BJ (cell line): ENCODE data around the gene COMMD9. TPM values are rescaled to one million over a fixed set of nuclear protein-coding genes. Genes with fewer than 3 reads are reported as not detected.
"Not testable (repeated sequence)": the region's sequence is repeated elsewhere in the genome, so short reads cannot be mapped to it uniquely, and the experiment has no call there.

Experiments used
- CTCF ChIA-PET: fragments of 350-600 bp; formaldehyde crosslinking; extraction: SDS; loops from one replicate; lab custom pipeline; 2021; ENCODE audit warnings: antibody characterized with exemption, inconsistent platforms; lab: Yijun Ruan, JAX
- POLR2A ChIA-PET: fragments of 300-600 bp; sonication (Branson Sonifier 250); formaldehyde crosslinking; extraction: SDS; loops from one replicate; lab custom pipeline; 2021; ENCODE audit warnings: antibody characterized with exemption; lab: Charles Lee
- DNase-seq: peaks from one replicate; pipeline ENCODE4 v3.0.0-alpha.2; 2011; ENCODE audit warnings: low read depth
- H3K27me3 ChIP-seq: 2 replicates; pipeline ENCODE4 v1.6.0; 2011; ENCODE audit warnings: low read length; ENCODE audit not compliant: control insufficient read depth, insufficient read depth
- H3K36me3 ChIP-seq: 2 replicates; pipeline ENCODE4 v1.5.1; 2011; ENCODE audit warnings: low read length; ENCODE audit not compliant: control insufficient read depth, insufficient read depth
- H3K4me3 ChIP-seq: 2 replicates; pipeline ENCODE4 v1.5.1; 2011; ENCODE audit warnings: low read depth, mild to moderate bottlenecking, control low read depth, low read length
- polyA plus RNA-seq: library from polyadenylated mRNA; depleted of rRNA; stranded (reverse); fragments of >200 nt; gene quantifications from 2 replicates; pipeline ENCODE4 v1.2.3, GENCODE V29; 2011
- TF ChIP-seq, protein P1 (sequence below): IDR thresholded peaks from 2 replicates; pipeline ENCODE4 v1.5.1; 2011; ENCODE audit warnings: low read depth, mild to moderate bottlenecking, control low read depth, inconsistent platforms, low read length, moderate library complexity; ENCODE audit not compliant: insufficient read depth

Gene COMMD9
- polyA plus RNA-seq, 1 experiment, result 89.9 TPM

DNA sequence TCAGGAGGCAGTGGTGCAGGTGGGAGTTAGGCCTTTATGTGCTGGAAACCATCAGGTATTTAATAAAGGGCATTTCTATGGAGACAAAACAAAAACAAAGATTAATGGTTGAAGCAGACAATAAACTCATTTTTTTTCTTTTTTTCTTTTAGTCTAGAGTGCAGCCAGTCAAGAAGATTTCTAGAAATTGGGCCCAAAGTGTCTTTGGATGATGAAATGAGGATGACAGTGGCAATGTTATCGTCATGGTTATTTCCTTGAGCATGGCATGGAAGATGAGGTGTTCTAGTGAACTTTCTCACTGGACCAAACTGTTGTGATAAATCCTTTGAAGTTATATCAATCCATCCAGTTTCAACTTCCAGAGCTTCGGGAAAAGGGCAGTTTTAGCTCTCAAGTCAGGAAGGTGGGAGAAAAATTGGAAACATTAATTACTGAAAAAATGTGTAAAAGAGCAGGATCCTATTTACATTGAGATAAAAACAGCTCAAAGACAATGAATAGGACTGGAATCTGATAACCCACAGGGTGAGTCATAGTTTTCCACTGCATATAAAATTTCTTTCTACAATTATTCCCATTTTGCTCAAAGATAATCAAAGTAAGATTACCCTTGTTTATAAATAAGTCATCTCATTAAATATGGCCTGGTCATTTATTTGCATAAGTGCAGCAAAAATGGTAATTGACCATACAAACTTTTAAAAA is 39.9 kb upstream of the COMMD9 start:
- no peak overlapping the region for H3K4me3 ChIP-seq
- no peak for DNase-seq
- H3K36me3 ChIP-seq, result no peaks in the 10 kb centered on the region
- H3K27me3 ChIP-seq, result no peaks in the 10 kb centered on the region
- ChIA-PET POLR2A (no interaction called here), CTCF (interaction anchor here (1.2 kb wide), 1 partner anchor 14 kb away, joined by 3 read pairs; no protein-coding TSS in a partner anchor)
- TF ChIP-seq, protein P1, sequence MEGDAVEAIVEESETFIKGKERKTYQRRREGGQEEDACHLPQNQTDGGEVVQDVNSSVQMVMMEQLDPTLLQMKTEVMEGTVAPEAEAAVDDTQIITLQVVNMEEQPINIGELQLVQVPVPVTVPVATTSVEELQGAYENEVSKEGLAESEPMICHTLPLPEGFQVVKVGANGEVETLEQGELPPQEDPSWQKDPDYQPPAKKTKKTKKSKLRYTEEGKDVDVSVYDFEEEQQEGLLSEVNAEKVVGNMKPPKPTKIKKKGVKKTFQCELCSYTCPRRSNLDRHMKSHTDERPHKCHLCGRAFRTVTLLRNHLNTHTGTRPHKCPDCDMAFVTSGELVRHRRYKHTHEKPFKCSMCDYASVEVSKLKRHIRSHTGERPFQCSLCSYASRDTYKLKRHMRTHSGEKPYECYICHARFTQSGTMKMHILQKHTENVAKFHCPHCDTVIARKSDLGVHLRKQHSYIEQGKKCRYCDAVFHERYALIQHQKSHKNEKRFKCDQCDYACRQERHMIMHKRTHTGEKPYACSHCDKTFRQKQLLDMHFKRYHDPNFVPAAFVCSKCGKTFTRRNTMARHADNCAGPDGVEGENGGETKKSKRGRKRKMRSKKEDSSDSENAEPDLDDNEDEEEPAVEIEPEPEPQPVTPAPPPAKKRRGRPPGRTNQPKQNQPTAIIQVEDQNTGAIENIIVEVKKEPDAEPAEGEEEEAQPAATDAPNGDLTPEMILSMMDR, result no peak

- no peaks in the 10 kb centered on the region for H3K36me3 ChIP-seq
- POLR2A ChIA-PET, result no interaction called here
- TF ChIP-seq, protein P1, result no peak
- no peak for DNase-seq
- CTCF ChIA-PET, result no interaction called here
- no peak overlapping the region for H3K4me3 ChIP-seq
- H3K27me3 ChIP-seq, result no peaks in the 10 kb centered on the region
Measured at GRCh38 chr11:36326524-36327419, 37.5 kb upstream of the COMMD9 start.

GRCh38 chr11:36325403-36325802 is 36.2 kb upstream of the COMMD9 start:
- H3K36me3 ChIP-seq, H3K27me3 ChIP-seq, DNase-seq, POLR2A ChIA-PET, H3K4me3 ChIP-seq: not testable (repeated sequence)
- CTCF ChIA-PET, result interaction anchor here (1.4 kb wide), 1 partner anchor 33 kb away, joined by 3 read pairs; no protein-coding TSS in a partner anchor

- H3K4me3 ChIP-seq, H3K27me3 ChIP-seq, POLR2A ChIA-PET, H3K36me3 ChIP-seq, DNase-seq: not testable (repeated sequence)
- CTCF ChIA-PET, result interaction anchor here (1.4 kb wide), 1 partner anchor 33 kb away, joined by 3 read pairs; no protein-coding TSS in a partner anchor
Measured at GRCh38 chr11:36324956-36325355, 35.7 kb upstream of the COMMD9 start.

GRCh38 chr11:36317992-36318391 is 28.8 kb upstream of the COMMD9 start:
- TF ChIP-seq, protein P1, result no peak
- H3K27me3 ChIP-seq, result peaks cover 22% of the 10 kb centered on the region
- H3K36me3 ChIP-seq, result no peaks in the 10 kb centered on the region
- no peak for DNase-seq
- CTCF ChIA-PET, result interaction anchor here (1.3 kb wide), 2 partner anchors 17 to 48 kb away, joined by 3 read pairs; no protein-coding TSS in a partner anchor
- POLR2A ChIA-PET, result no interaction called here
- no peak overlapping the region for H3K4me3 ChIP-seq

DNA sequence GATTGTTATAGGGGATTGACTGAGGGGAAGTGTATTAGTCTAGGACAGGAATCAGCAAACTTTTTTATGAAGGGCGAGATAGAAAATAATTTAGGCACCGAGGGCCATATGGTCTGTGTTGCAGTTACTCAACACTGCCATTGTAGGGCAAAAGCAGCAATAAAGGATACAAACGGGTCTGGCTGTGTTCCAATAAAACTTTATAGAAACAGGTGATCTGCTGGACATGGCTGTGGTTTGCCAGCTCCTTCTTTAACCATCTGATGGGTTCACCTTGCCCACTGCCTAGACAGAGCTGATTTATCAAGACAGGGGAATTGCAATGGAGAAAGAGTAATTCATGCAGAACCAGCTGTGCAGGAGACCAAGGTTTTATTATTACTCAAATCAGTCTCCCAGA is 26.8 kb upstream of the COMMD9 start:
- TF ChIP-seq, protein P1, result no peak
- CTCF ChIA-PET, result interaction anchor here (0.6 to 1.0 kb wide), 3 partner anchors 16 to 31 kb away, joined by 3 read pairs; no protein-coding TSS in a partner anchor
- peaks cover 22% of the 10 kb centered on the region for H3K27me3 ChIP-seq

More for the DNA sequence above, 26.8 kb upstream of the COMMD9 start:
- no peak for DNase-seq
- Histone ChIP-seq H3K4me3 (no peak overlapping the region), H3K36me3 (no peaks in the 10 kb centered on the region)
- POLR2A ChIA-PET, result no interaction called here
